ENCODE measurements around the gene RRP7A. TPM values are rescaled to one million over a fixed set of nuclear protein-coding genes. Genes with fewer than 3 reads are reported as not detected.
"Not testable (repeated sequence)": the region's sequence is repeated elsewhere in the genome, so short reads cannot be mapped to it uniquely, and the experiment has no call there.

The RRP7A gene
- total RNA-seq, 1 donor from 2014 or later, result 21.0 TPM

- DNase-seq, result not testable (repeated sequence)
Observed at GRCh38 chr22:42495533-42496141, 24.0 kb downstream of the RRP7A start.

GRCh38 chr22:42493393-42493792, 26.2 kb downstream of the RRP7A start:
- no peak for DNase-seq

GRCh38 chr22:42492323-42492690, 27.3 kb downstream of the RRP7A start:
- no peak for DNase-seq

- no peak for DNase-seq
Observed at GRCh38 chr22:42490243-42490832, 29.3 kb downstream of the RRP7A start.

GRCh38 chr22:42489000-42489399, 30.6 kb downstream of the RRP7A start:
- DNase-seq, result no peak

GRCh38 chr22:42484506-42484905, 35.1 kb downstream of the RRP7A start:
- no peak for DNase-seq

- DNase-seq, result not testable (repeated sequence)
Observed at GRCh38 chr22:42483610-42484223, 35.9 kb downstream of the RRP7A start.

- no peak for DNase-seq
Observed at GRCh38 chr22:42475122-42475521, 44.5 kb downstream of the RRP7A start.

- peak; percentile 69 for DNase-seq
Observed at GRCh38 chr22:42473484-42474193, 46.0 kb downstream of the RRP7A start.

GRCh38 chr22:42472671-42473070, 46.9 kb downstream of the RRP7A start:
- DNase-seq, result no peak

- no peak for DNase-seq
Observed at GRCh38 chr22:42471441-42471840, 48.2 kb downstream of the RRP7A start.

GRCh38 chr22:42470366-42471082, 49.1 kb downstream of the RRP7A start:
- peak; percentile 40 for DNase-seq

- DNase-seq, result no peak
Observed at GRCh38 chr22:42468841-42469240, 50.8 kb downstream of the RRP7A start.

GRCh38 chr22:42462016-42462415, 57.6 kb downstream of the RRP7A start:
- DNase-seq, result no peak

- DNase-seq, result no peak
Observed at GRCh38 chr22:42461511-42461910, 58.1 kb downstream of the RRP7A start.

Small RNA genes within 50 kb of the gene (small RNA-seq; reads per million reads assigned to genes)
- not detected for gene RN7SKP80 (ENCODE audit: low replicate concordance)
- gene RNU6-513P (ENCODE audit: low replicate concordance), result not detected

Other genes with a start within 250 kb of the RRP7A start
- 20.3 TPM for gene TCF20, start 249.1 kb downstream of the RRP7A start, total RNA-seq
- gene NFAM1, start 87.4 kb downstream of the RRP7A start, total RNA-seq, result 0.72 TPM
- 1.6 TPM for gene SERHL2, start 34.2 kb upstream of the RRP7A start, total RNA-seq
- 34.6 TPM for gene POLDIP3, start 95.1 kb upstream of the RRP7A start, total RNA-seq
- gene ATP5MGL, start 120.8 kb upstream of the RRP7A start, total RNA-seq, result not detected
- 62.8 TPM for gene CYB5R3, start 129.6 kb upstream of the RRP7A start, total RNA-seq
- 24.1 TPM for gene A4GALT, start 201.1 kb upstream of the RRP7A start, total RNA-seq